Activated naive CD8-positive, alpha-beta T cell treated with anti-CD3 and anti-CD28 coated beads for 36 hours (primary cell): Measurements from ENCODE around the gene HIC1. TPM values are rescaled to one million over a fixed set of nuclear protein-coding genes. Genes with fewer than 3 reads are reported as not detected.
A peak's percentile ranks its signal among the peaks of the same experiment; 100 is the strongest.

ENCODE experiments used
- DNase-seq: peaks from one replicate; pipeline ENCODE4 v3.0.0; 2021
- H3K27ac Mint-ChIP-seq: one replicate; pipeline ENCODE4 v1.8.0; 2022; ENCODE audit warnings: mild to moderate bottlenecking, moderate library complexity, mixed read lengths
- H3K27me3 Mint-ChIP-seq: one replicate; pipeline ENCODE4 v1.8.0; 2022; ENCODE audit warnings: mild to moderate bottlenecking, mixed read lengths
- H3K36me3 Mint-ChIP-seq: one replicate; pipeline ENCODE4 v1.8.0; 2021; ENCODE audit warnings: mild to moderate bottlenecking, mixed read lengths
- H3K4me1 Mint-ChIP-seq: one replicate; pipeline ENCODE4 v1.8.0; 2021; ENCODE audit warnings: mixed read lengths
- H3K4me3 Mint-ChIP-seq: one replicate; pipeline ENCODE4 v1.8.0; 2022; ENCODE audit warnings: mild to moderate bottlenecking, moderate library complexity, mixed read lengths
- H3K9me3 Mint-ChIP-seq: one replicate; pipeline ENCODE4 v1.8.0; 2022; ENCODE audit warnings: mixed read lengths
- total RNA-seq, 2 experiments: library from RNA; stranded (reverse); gene quantifications; one replicate each; pipeline ENCODE4 v1.2.3, GENCODE V29; 2021

The HIC1 gene
- total RNA-seq, 2 experiments from 2014 or later, result 36.7 to 37.8 TPM

DNA sequence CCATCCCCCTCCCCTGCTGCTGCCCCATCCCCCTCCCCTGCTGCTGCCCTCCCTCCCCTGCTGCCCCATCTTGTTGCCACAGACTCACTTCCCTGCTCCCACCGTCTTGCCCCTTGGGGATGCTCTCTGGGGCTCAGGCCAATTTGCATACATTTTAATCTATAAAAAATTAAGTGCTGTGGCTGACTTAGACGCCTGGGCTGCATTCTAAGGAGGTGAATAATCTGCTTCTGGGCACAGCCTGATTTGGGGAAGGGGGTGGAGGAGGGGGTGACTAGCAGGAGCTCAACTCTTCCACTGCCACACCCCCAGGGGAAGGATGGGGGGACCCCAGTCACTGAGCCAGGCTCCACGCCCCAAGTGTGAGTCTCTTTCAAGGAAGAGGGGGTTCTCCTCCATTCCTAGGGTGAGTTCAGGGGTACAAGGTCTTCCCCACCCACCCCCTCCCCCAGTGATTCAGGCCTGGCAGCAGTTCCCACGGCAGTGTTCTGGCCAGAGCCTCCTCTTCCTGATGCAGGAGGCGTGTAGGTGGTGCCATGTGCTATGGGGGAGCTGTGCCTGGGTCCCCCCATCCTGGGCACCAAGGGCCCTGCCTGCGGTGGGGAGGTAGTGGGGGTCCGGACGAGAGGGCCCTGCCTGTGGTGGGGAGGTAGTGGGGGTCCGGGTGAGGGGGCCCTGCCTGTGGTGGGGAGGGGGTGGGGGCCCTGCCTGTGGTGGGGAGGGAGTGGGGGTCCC lies 19.9 kb upstream of the HIC1 start:
- Mint-ChIP-seq H3K36me3 (peaks cover 6% of the 10 kb centered on the region), H3K4me1 (peaks cover 17% of the 10 kb centered on the region), H3K27me3 (no peaks in the 10 kb centered on the region), H3K9me3 (no peaks in the 10 kb centered on the region), H3K27ac (no peak overlapping the region), H3K4me3 (no peak overlapping the region)
- no peak for DNase-seq

DNA sequence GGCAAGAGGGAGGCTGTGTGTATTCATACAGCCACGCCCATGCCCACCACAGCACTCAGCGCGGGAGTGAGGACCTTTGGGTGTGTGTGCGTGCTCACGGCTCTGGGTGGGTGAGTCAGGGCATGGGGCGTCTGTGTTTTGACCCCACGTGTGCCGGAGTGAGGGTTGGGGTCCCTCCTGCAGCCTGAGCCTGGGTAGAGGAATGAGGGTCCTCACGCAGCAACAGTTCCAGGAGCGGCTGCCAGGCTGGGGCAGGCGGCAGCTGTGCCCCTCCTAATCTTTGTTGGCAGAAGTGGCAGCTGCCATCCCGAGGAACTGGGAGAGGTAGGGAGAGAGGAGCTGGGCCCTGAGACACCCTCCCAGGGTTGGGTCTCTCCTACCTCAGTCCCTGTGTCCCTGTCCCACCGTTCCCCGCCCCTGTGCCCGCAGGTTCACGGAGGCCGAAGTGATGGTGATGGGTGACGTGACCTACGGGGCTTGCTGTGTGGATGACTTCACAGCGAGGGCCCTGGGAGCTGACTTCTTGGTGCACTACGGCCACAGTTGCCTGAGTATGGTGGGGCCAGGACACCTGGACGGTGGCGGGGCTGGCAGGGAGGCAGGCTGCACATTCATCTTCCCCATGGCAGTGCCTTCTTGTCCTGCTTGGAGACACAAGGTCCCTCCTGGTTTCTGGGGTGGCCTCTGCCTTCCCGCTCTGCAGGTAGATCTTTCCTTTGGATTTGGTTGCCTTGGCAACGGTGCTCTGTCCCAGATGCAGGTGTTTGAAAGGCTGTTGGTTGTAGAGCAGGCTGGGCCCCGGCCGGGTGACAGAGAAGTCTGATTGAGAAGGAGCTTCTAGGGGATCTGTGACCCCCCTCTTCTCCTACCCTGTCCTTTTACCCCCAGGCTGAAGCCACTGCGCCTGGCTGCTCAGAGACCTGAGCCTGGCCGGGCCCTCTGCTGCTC lies 19.1 kb upstream of the HIC1 start:
- H3K4me3 Mint-ChIP-seq, result no peak overlapping the region
- no peak overlapping the region for H3K27ac Mint-ChIP-seq
- peaks cover 16% of the 10 kb centered on the region for H3K4me1 Mint-ChIP-seq
- no peaks in the 10 kb centered on the region for H3K27me3 Mint-ChIP-seq
- DNase-seq, result no peak
- H3K9me3 Mint-ChIP-seq, result no peaks in the 10 kb centered on the region
- peaks cover 6% of the 10 kb centered on the region for H3K36me3 Mint-ChIP-seq

DNA sequence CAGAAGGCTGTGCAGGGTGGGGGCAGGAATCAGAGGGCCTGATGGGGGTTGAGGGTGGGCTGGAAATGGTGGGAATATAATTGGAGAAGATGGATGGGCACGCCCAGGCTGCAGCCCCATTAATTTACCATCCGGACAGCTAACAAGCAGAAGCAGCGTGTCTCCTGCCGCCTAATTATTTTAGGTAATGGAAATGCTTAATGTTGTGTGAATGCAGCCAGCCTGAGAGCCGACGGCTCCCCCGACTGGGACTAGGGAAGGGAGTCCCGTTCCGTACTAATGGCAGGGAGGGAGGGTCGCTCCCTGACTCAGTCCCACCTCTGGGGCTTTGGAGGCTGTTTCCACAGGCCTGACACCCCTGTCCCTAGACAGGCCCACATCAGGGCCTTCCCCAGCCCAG lies 17.7 kb upstream of the HIC1 start:
- DNase-seq, result no peak
- H3K27ac Mint-ChIP-seq, result no peak overlapping the region
- H3K27me3 Mint-ChIP-seq, result no peaks in the 10 kb centered on the region
- no peak overlapping the region for H3K4me3 Mint-ChIP-seq
- H3K9me3 Mint-ChIP-seq, result no peaks in the 10 kb centered on the region
- peaks cover 8% of the 10 kb centered on the region for H3K4me1 Mint-ChIP-seq
- H3K36me3 Mint-ChIP-seq, result peaks cover 10% of the 10 kb centered on the region

DNA sequence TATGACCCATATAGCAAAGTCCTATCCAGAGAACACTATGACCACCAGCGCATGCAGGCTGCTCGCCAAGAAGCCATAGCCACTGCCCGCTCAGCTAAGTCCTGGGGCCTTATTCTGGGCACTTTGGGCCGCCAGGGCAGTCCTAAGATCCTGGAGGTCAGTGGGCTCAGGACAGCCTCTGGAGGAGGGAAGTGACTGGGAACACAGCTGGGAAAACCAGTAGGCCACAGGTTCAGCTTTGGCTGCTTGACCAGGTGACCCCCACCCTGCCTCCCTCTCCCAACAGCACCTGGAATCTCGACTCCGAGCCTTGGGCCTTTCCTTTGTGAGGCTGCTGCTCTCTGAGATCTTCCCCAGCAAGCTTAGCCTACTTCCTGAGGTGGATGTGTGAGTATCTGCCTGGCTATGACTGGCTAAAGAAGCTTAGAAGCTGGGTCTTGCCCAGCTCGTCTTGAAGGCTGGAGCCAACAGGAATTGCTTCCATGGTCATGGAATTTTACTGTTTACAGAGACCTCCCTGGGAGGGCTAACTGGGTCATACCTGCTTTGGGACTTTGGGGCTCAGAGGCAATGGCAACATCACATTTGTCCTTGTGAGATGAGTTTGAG lies 14.6 kb upstream of the HIC1 start:
- DNase-seq, result no peak
- Mint-ChIP-seq H3K36me3 (peaks cover 23% of the 10 kb centered on the region), H3K27me3 (no peaks in the 10 kb centered on the region), H3K4me1 (peaks cover 15% of the 10 kb centered on the region), H3K4me3 (no peak overlapping the region), H3K9me3 (no peaks in the 10 kb centered on the region), H3K27ac (no peak overlapping the region)

DNA sequence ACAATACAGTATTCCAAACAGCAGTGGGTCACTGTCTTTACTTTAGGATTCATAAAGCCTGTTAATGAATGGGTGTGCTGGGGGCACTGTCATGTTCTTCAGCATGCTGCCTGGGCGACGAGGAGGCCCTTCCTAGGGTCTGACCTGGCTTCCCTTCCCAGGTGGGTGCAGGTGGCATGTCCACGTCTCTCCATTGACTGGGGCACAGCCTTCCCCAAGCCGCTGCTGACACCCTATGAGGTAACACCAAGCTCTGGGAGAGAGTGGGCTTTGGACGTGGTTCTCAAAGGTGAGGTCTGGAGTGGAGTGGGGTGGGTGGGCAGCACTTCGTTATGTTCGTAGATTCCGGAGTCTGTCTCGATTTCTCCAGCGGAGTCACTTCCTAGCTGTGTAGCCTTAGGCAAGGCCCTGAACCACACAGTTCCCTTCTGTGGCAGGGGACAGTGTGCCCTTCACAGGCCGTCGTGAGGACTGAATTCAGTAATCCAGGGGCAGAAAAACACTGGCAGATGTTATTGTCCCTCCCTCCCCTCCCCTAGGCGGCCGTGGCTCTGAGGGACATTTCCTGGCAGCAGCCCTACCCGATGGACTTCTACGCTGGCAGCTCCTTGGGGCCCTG lies 13.9 kb upstream of the HIC1 start:
- H3K27ac Mint-ChIP-seq, result no peak overlapping the region
- no peak for DNase-seq
- H3K36me3 Mint-ChIP-seq, result peaks cover 23% of the 10 kb centered on the region
- no peaks in the 10 kb centered on the region for H3K27me3 Mint-ChIP-seq
- no peaks in the 10 kb centered on the region for H3K9me3 Mint-ChIP-seq
- H3K4me3 Mint-ChIP-seq, result peak overlapping the region; percentile 90
- H3K4me1 Mint-ChIP-seq, result peaks cover 15% of the 10 kb centered on the region

DNA sequence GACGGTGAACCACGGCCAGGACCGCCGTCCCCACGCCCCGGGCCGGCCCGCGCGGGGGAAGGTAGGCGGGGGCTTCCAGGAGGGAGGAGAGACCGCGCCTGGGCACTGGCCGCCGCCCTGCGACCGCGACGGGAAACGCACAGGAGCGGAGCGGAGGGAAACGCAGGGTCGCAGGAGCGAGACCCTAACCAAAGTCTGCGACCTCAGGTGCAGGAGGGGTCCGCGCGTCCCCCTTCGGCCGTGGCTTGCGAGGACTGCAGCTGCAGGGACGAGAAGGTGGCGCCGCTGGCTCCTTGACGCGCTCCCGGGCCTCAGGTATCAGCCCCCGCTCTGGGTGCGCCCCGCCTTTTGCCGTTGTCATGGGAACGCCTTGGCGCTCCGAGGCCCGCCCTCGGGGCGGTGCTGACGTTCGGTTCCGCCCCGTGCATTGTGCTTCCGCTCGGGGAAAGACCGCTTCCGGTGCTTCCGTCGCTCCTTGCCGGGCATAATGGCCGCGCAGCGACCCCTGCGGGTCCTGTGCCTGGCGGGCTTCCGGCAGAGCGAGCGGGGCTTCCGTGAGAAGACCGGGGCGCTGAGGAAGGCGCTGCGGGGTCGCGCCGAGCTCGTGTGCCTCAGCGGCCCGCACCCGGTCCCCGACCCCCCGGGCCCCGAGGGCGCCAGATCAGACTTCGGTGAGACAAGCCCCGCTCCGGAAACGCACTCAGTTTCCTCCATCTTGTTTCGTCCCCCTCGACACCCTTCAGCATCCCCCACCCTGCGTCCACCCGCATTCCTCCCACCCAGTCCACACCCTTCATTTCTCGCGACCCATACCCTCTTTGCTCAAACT lies 13.1 kb upstream of the HIC1 start, which contains the start of gene OVCA2:
TSS of gene OVCA2 (plus strand) at position 462 of the 829 bp plus-strand sequence. CDS start at position 488, 26 bp downstream.
- H3K4me3 Mint-ChIP-seq, result peak within 1 kb of the TSS; percentile 90
- H3K27me3 Mint-ChIP-seq, result no peaks in the 10 kb centered on the region
- H3K4me1 Mint-ChIP-seq, result peaks cover 15% of the 10 kb centered on the region
- DNase-seq, result peak; percentile 97
- H3K36me3 Mint-ChIP-seq, result peaks cover 21% of the 10 kb centered on the region
- H3K9me3 Mint-ChIP-seq, result no peaks in the 10 kb centered on the region
- H3K27ac Mint-ChIP-seq, result peak within 1 kb of the TSS; percentile 91

DNA sequence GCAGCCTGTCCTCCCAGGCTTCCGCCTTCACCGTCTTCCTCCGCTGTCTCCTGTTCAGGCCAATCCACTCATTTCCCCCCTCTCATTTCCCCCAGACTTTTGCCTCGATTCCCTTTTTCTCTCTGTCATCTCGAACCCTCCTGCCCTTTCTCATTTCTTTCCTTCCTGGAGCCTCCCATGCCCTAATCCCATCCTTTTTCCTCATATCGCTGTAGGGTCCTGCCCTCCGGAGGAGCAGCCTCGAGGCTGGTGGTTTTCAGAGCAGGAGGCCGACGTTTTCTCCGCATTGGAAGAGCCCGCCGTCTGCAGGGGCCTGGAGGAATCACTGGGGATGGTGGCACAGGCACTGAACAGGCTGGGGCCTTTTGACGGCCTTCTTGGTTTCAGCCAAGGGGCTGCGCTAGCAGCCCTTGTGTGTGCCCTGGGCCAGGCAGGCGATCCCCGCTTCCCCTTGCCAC lies 12.5 kb upstream of the HIC1 start:
- peaks cover 15% of the 10 kb centered on the region for H3K4me1 Mint-ChIP-seq
- peak overlapping the region; percentile 90 for H3K4me3 Mint-ChIP-seq
- H3K27me3 Mint-ChIP-seq, result no peaks in the 10 kb centered on the region
- DNase-seq, result no peak
- H3K36me3 Mint-ChIP-seq, result peaks cover 20% of the 10 kb centered on the region
- no peaks in the 10 kb centered on the region for H3K9me3 Mint-ChIP-seq
- peak overlapping the region; percentile 91 for H3K27ac Mint-ChIP-seq

DNA sequence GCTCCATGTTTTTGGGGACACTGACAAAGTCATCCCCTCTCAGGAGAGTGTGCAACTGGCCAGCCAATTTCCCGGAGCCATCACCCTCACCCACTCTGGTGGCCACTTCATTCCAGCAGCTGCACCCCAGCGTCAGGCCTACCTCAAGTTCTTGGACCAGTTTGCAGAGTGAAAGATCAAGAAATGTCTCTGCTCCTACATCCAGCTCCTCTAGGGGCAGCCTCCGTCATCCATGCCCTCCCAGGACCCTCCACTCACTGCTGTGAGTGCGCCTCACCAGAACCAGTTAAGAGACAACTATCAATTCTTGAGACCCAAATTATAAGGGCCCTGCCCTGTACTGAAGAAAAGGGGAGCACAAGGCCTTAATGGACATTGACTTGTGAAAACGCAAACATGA lies 12.0 kb upstream of the HIC1 start:
- peak overlapping the region; percentile 91 for H3K27ac Mint-ChIP-seq
- no peaks in the 10 kb centered on the region for H3K9me3 Mint-ChIP-seq
- peaks cover 20% of the 10 kb centered on the region for H3K36me3 Mint-ChIP-seq
- H3K27me3 Mint-ChIP-seq, result no peaks in the 10 kb centered on the region
- DNase-seq, result no peak
- H3K4me3 Mint-ChIP-seq, result peak overlapping the region; percentile 90
- peaks cover 15% of the 10 kb centered on the region for H3K4me1 Mint-ChIP-seq

DNA sequence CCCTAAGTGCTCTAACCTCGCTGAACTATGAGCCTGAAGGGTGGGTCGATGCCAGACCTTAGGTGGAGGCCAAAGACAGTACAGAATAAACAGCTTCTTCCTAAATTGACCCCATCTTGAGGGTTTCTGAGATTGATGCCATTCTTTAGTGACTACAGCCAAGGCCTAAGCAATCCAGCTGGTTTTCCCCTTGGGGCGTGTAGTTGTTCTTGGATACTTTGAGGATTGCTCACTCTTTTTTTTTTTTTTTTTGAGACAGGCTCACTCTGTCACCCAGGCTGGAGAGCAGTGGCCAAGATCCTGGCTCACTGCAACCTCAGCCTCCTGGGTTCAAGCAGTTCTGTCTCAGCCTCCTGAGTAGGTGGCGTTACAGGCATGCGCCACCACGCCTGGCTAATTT lies 11.1 kb upstream of the HIC1 start:
- H3K4me3 Mint-ChIP-seq, result peak overlapping the region; percentile 90
- H3K27ac Mint-ChIP-seq, result peak overlapping the region; percentile 91
- peaks cover 20% of the 10 kb centered on the region for H3K4me1 Mint-ChIP-seq
- H3K27me3 Mint-ChIP-seq, result peaks cover 6% of the 10 kb centered on the region
- no peaks in the 10 kb centered on the region for H3K9me3 Mint-ChIP-seq
- DNase-seq, result no peak
- H3K36me3 Mint-ChIP-seq, result peaks cover 17% of the 10 kb centered on the region

DNA sequence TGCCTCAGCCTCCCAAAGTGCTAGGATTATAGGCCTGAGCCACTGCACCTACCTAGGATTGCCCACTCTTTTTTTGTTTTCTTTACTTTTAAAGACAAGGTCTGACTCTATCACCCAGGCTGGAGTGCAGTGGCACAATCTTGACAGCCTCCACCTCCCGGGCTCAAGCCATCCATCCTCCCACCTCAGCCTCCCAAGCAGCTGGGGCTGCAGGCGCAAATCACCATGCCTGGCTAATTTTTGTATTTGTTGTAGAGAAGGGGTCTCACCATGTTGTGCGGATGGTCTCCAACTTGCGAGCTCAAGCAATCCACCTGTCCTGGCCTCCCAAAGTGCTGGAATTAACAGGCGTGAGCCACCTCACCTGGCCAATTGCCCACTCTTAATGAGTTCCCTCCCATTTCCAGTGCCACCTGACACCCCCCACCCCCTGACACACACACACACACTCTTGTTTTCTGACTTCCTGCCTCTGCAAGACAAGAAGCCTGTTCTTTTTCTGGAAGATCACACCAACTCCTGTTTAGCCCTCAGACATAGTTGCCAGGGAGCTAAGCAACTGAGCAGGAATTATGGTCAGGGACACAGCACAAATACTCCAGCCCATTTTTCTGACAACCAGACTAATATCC lies 10.5 kb upstream of the HIC1 start:
- no peak for DNase-seq
- peaks cover 12% of the 10 kb centered on the region for H3K27me3 Mint-ChIP-seq
- H3K4me1 Mint-ChIP-seq, result peaks cover 26% of the 10 kb centered on the region
- H3K36me3 Mint-ChIP-seq, result peaks cover 17% of the 10 kb centered on the region
- H3K4me3 Mint-ChIP-seq, result no peak overlapping the region
- H3K9me3 Mint-ChIP-seq, result no peaks in the 10 kb centered on the region
- H3K27ac Mint-ChIP-seq, result peak overlapping the region; percentile 3

DNA sequence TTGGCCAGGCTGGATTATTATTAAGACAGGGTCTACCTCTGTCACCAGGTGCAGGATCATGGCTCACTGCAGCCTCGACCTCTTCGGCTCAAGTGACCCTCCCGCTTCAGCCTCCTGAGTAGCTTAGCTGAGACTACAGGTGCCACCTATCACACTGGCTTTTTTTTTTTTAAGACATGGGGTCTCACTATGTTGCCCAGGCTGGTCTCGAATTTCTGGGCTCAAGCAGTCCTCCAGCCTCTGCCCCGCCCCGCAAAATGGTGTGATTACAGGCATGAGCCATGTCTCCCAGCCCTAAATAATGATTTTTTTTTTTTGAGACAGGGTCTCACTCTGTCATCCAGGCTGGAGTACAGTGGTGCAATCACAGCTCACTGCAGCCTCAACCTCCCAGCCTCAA lies 7.3 kb upstream of the HIC1 start:
- H3K4me3 Mint-ChIP-seq, result no peak overlapping the region
- peaks cover 33% of the 10 kb centered on the region for H3K4me1 Mint-ChIP-seq
- no peaks in the 10 kb centered on the region for H3K9me3 Mint-ChIP-seq
- no peak overlapping the region for H3K27ac Mint-ChIP-seq
- H3K36me3 Mint-ChIP-seq, result peaks cover 10% of the 10 kb centered on the region
- DNase-seq, result no peak
- peaks cover 21% of the 10 kb centered on the region for H3K27me3 Mint-ChIP-seq

DNA sequence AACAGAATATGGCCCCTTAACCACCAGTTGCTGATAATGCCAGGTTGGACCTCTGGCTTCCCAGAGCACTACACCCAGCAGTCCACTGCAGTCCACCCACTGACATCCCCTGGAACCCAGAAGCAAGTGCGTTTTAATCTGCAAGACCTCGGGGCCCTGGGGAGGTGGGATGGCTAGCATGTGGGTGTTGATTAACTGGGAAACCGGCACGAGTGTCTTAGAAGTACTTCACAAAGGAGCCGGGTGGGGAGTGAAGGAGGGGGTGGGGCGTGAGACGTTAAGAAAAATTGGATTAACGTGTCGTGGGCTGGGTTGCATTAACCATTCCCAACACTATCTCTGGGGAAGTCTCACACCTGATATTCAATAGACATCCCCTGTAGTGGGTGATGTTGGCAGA lies 6.1 kb upstream of the HIC1 start:
- no peak overlapping the region for H3K27ac Mint-ChIP-seq
- peak overlapping the region; percentile 73 for H3K4me3 Mint-ChIP-seq
- DNase-seq, result no peak
- no peaks in the 10 kb centered on the region for H3K9me3 Mint-ChIP-seq
- peaks cover 26% of the 10 kb centered on the region for H3K27me3 Mint-ChIP-seq
- no peaks in the 10 kb centered on the region for H3K36me3 Mint-ChIP-seq
- peaks cover 28% of the 10 kb centered on the region for H3K4me1 Mint-ChIP-seq

DNA sequence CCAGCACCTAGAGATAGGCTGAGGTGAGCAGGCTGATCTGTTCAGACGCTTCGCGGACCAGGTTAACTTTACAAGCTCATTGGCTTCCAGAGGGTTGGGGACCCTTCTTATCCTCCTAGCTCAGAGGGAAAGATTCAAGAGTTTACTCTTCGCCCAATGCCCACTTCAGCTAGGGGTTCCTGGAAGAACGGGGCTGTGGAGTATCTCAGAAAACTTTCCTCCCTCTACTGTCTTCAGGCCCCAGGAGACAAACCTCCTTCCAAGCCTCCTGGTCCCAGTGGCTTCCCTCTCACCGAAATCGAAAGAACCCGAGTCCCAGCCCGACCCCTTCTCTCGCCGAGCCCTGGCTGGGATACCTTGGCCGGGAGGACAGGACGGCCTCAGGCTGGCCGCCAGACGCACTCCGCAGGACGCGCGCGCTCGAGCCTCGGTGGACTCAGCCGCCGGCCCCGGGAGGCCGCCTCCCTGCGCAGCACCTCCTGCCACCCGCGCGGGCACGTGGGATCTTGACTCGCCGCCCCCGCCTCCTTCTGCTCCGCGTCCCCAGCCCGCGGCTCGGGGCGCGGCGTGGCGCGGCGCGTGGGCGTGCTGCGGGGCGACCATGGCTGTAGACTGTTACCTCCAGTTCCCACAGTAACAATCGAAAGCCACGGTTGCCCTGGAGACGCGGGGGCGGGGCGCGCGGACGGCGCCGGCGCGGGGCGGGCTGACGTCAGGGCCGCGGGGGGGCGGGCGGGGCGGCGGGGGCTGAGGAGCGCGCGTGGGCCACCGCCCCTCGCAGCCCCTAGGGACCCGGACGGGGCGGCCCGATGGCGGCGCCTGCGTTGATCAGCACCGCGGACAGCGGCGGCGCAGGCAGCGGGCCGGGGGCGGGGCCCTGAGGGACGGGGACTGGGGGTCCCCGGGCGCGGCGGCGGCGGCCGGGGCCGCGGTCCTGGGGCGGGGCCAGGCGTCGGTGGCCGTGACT lies 5.3 kb upstream of the HIC1 start:
- no peaks in the 10 kb centered on the region for H3K36me3 Mint-ChIP-seq
- H3K9me3 Mint-ChIP-seq, result no peaks in the 10 kb centered on the region
- H3K4me1 Mint-ChIP-seq, result peaks cover 26% of the 10 kb centered on the region
- peak; percentile 88 for DNase-seq
- H3K27me3 Mint-ChIP-seq, result peaks cover 26% of the 10 kb centered on the region
- H3K4me3 Mint-ChIP-seq, result peak overlapping the region; percentile 73
- H3K27ac Mint-ChIP-seq, result no peak overlapping the region
